HepG2 (cell line): Measurements from ENCODE around the gene FJX1. TPM values are rescaled to one million over a fixed set of nuclear protein-coding genes. Genes with fewer than 3 reads are reported as not detected.

ENCODE experiments used
- ATF7 ChIP-seq, 2 experiments: fragments of 450-650 bp in 1 of 2; sonication (generic) in 1 of 2; formaldehyde crosslinking in 1 of 2; IDR thresholded peaks; 2 replicates each; pipeline versions ENCODE4 v1.4.0 to v1.6.1; 2016 to 2020; ENCODE audit warnings: antibody characterized with exemption in 1 of 2, mild to moderate bottlenecking in 1 of 2, missing genetic modification reagents in 1 of 2
- BRD4 ChIP-seq: sonication (generic); formaldehyde crosslinking; IDR thresholded peaks from 2 replicates; pipeline ENCODE4 v1.4.0; 2020; ENCODE audit warnings: missing genetic modification reagents
- CBX2 ChIP-seq, 2 experiments: fragments of 200-600 bp in 1 of 2; sonication (generic); formaldehyde crosslinking in 1 of 2; IDR thresholded peaks; 2 replicates each; pipeline versions ENCODE4 v1.7.0 to v1.8.1; 2018 to 2022; ENCODE audit warnings: low read depth in 2 of 2, low read length in 1 of 2, mild to moderate bottlenecking in 1 of 2, missing genetic modification reagents in 1 of 2
- CCDC6 ChIP-seq: sonication (generic); formaldehyde crosslinking; IDR thresholded peaks from 2 replicates; pipeline ENCODE4 v1.8.1; 2022; ENCODE audit warnings: mild to moderate bottlenecking, missing genetic modification reagents, moderate library complexity
- CEBPG ChIP-seq: IDR thresholded peaks from 2 replicates; pipeline ENCODE4 v1.6.1; 2016
- E2F2 ChIP-seq: sonication (generic); formaldehyde crosslinking; IDR thresholded peaks from 2 replicates; pipeline ENCODE4 v1.4.0; 2020; ENCODE audit warnings: missing genetic modification reagents, borderline replicate concordance
- ELF4 ChIP-seq: sonication (generic); formaldehyde crosslinking; IDR thresholded peaks from 2 replicates; pipeline ENCODE4 v1.5.0; 2020; ENCODE audit warnings: missing genetic modification reagents, mild to moderate bottlenecking, moderate library complexity, borderline replicate concordance
- FOXP1 ChIP-seq, 2 experiments: fragments of 450-650 bp in 1 of 2; IDR thresholded peaks; 2 replicates each; pipeline ENCODE4 v1.6.1; 2017 to 2018; ENCODE audit warnings: antibody characterized with exemption in 1 of 2
- GABPB1 ChIP-seq: IDR thresholded peaks from 2 replicates; pipeline ENCODE4 v1.6.1; 2016; ENCODE audit warnings: mild to moderate bottlenecking, missing genetic modification reagents, moderate library complexity, missing compliant biosample characterization
- ISX ChIP-seq: sonication (generic); formaldehyde crosslinking; conservative IDR thresholded peaks from 2 replicates; pipeline ENCODE4 v1.5.0; 2020; ENCODE audit warnings: missing genetic modification reagents
- KAT8 ChIP-seq: IDR thresholded peaks from 2 replicates; pipeline ENCODE4 v1.6.1; 2016; ENCODE audit warnings: missing genetic modification reagents, missing compliant biosample characterization
- MAFK ChIP-seq, 2 experiments: IDR thresholded peaks in 1 of 2; conservative IDR thresholded peaks in 1 of 2; 2 replicates each; pipeline ENCODE4 v1.6.1; 2011; ENCODE audit warnings: improper control_type of control experiment in 2 of 2, low read length in 2 of 2
- MEF2D ChIP-seq: sonication (generic); formaldehyde crosslinking; IDR thresholded peaks from 2 replicates; pipeline ENCODE4 v1.5.1; 2020; ENCODE audit warnings: mild to moderate bottlenecking, missing genetic modification reagents
- MTA1 ChIP-seq: sonication (generic); formaldehyde crosslinking; IDR thresholded peaks from 2 replicates; pipeline ENCODE4 v1.4.0; 2020; ENCODE audit warnings: missing genetic modification reagents, mild to moderate bottlenecking, borderline replicate concordance
- MYNN ChIP-seq: sonication (generic); formaldehyde crosslinking; IDR thresholded peaks from 2 replicates; pipeline ENCODE4 v1.4.0; 2020; ENCODE audit warnings: mild to moderate bottlenecking, low read depth, missing genetic modification reagents
- NBN ChIP-seq: fragments of 450-650 bp; conservative IDR thresholded peaks from 2 replicates; pipeline ENCODE4 v1.6.1; 2017
- NFKB2 ChIP-seq: sonication (generic); formaldehyde crosslinking; IDR thresholded peaks from 2 replicates; pipeline ENCODE4 v1.4.0; 2020; ENCODE audit warnings: missing genetic modification reagents, borderline replicate concordance
- PLRG1 ChIP-seq: fragments of 450-650 bp; conservative IDR thresholded peaks from 2 replicates; pipeline ENCODE4 v1.6.1; 2016
- SALL1 ChIP-seq: sonication (generic); formaldehyde crosslinking; IDR thresholded peaks from 2 replicates; pipeline ENCODE4 v1.8.0; 2022; ENCODE audit warnings: mild to moderate bottlenecking, missing genetic modification reagents
- ZFY ChIP-seq: sonication (generic); formaldehyde crosslinking; IDR thresholded peaks from 2 replicates; pipeline ENCODE4 v1.4.0; 2020; ENCODE audit warnings: missing genetic modification reagents
- ZNF205 ChIP-seq: IDR thresholded peaks from 2 replicates; pipeline ENCODE4 v1.6.1; 2018; ENCODE audit warnings: missing biosample characterization, missing genetic modification reagents
- ZNF335 ChIP-seq: sonication (generic); formaldehyde crosslinking; IDR thresholded peaks from 2 replicates; pipeline ENCODE4 v1.4.0; 2020; ENCODE audit warnings: missing genetic modification reagents
- ZNF441 ChIP-seq: sonication (generic); formaldehyde crosslinking; IDR thresholded peaks from 2 replicates; pipeline ENCODE4 v1.7.0; 2021; ENCODE audit warnings: missing genetic modification reagents, borderline replicate concordance
- ZNF614 ChIP-seq: IDR thresholded peaks from 2 replicates; pipeline ENCODE4 v1.6.1; 2018; ENCODE audit warnings: missing biosample characterization, missing genetic modification reagents, inconsistent platforms, borderline replicate concordance
- ZNF740 ChIP-seq: sonication (generic); formaldehyde crosslinking; IDR thresholded peaks from 2 replicates; pipeline ENCODE4 v1.4.0; 2020; ENCODE audit warnings: missing genetic modification reagents
- polyA plus RNA-seq, 8 experiments: library from polyadenylated mRNA; depleted of rRNA in 3 of 8; stranded (reverse) in 7 of 8; unstranded in 1 of 8; fragments of >200 nt; fragmentation: Illumina TruSeq in 4 of 8; extraction: Trizol in 4 of 8; gene quantifications; 2 replicates each; pipeline versions ENCODE4 v1.2.1 to v1.2.3, GENCODE V29; 2011 to 2016; ENCODE audit warnings: low read depth in 4 of 8, missing spikeins in 1 of 8, mixed read lengths in 1 of 8; ENCODE audit not compliant: insufficient read depth in 1 of 8
- total RNA-seq, 5 experiments: library from RNA; depleted of rRNA; stranded (reverse); fragments of >200 nt; fragmentation: Illumina TruSeq; extraction: Trizol; gene quantifications; 2 replicates each; pipeline ENCODE4 v1.2.3, GENCODE V29; 2016; ENCODE audit warnings: low read depth in 1 of 5
- TF ChIP-seq, protein P1 (sequence below): IDR thresholded peaks from 2 replicates; pipeline ENCODE4 v1.6.1; 2016; ENCODE audit warnings: mild to moderate bottlenecking
- TF ChIP-seq, protein P2 (sequence below): sonication (generic); formaldehyde crosslinking; IDR thresholded peaks from 2 replicates; pipeline ENCODE4 v1.8.1; 2023; ENCODE audit warnings: missing genetic modification reagents, mild to moderate bottlenecking, borderline replicate concordance
- TF ChIP-seq, protein P3 (sequence below): sonication (generic); formaldehyde crosslinking; IDR thresholded peaks from 2 replicates; pipeline ENCODE4 v1.4.0; 2020; ENCODE audit warnings: missing genetic modification reagents

The FJX1 gene
- total and polyA plus RNA-seq, 2 of the 13 experiments (the other 11 are each of a cell fraction or from before 2014, with no cell fraction given) = 0.40 to 0.82 TPM

- TF ChIP-seq E2F2 (no peak), ISX (CRISPR knock-in tag) (no peak), MTA1 (CRISPR knock-in tag) (no peak), GABPB1 (CRISPR knock-in tag) (no peak), NBN (no peak), ZNF205 (no peak), ELF4 (CRISPR knock-in tag) (no peak; the same call in 1 of the 2 replicates), MEF2D (CRISPR knock-in tag) (peak; percentile 90), CCDC6 (CRISPR knock-in tag) (0 out of 2 replicates have a peak, but pooled peaks have one; percentile 43), ZNF614 (CRISPR knock-in tag) (peak; percentile 73; the same call in 1 of the 2 replicates), BRD4 (CRISPR knock-in tag) (no peak), FOXP1 (IDR thresholded peaks at IDR 0.05) (peak; percentile 51; the same call in 1 of the 2 replicates), FOXP1 (CRISPR knock-in tag; IDR thresholded peaks at IDR 0.05) (peak; percentile 94), CBX2 (IDR thresholded peaks at IDR 0.05; ENCODE audit: low read depth, low read length) (no peak), CBX2 (CRISPR knock-in tag; IDR thresholded peaks at IDR 0.05; ENCODE audit: low read depth) (no peak), CEBPG (CRISPR knock-in tag) (no peak; the same call in 1 of the 2 replicates), MAFK (conservative IDR thresholded peaks at IDR 0.05 in 1 of 2, IDR thresholded peaks at IDR 0.05 in 1 of 2; ENCODE audit: low read length in 2 of 2) (no peak), NFKB2 (CRISPR knock-in tag) (no peak), ZFY (CRISPR knock-in tag) (no peak), ATF7 (IDR thresholded peaks at IDR 0.05) (no peak), ATF7 (CRISPR knock-in tag; IDR thresholded peaks at IDR 0.05) (no peak; the same call in 1 of the 2 replicates), PLRG1 (no peak), KAT8 (CRISPR knock-in tag) (no peak), ZNF335 (no peak), ZNF740 (CRISPR knock-in tag) (no peak), SALL1 (CRISPR knock-in tag) (peak; percentile 84), MYNN (CRISPR knock-in tag) (no peak), ZNF441 (CRISPR knock-in tag) (0 out of 2 replicates have a peak, but pooled peaks have one; percentile 62)
- TF ChIP-seq, protein P1, sequence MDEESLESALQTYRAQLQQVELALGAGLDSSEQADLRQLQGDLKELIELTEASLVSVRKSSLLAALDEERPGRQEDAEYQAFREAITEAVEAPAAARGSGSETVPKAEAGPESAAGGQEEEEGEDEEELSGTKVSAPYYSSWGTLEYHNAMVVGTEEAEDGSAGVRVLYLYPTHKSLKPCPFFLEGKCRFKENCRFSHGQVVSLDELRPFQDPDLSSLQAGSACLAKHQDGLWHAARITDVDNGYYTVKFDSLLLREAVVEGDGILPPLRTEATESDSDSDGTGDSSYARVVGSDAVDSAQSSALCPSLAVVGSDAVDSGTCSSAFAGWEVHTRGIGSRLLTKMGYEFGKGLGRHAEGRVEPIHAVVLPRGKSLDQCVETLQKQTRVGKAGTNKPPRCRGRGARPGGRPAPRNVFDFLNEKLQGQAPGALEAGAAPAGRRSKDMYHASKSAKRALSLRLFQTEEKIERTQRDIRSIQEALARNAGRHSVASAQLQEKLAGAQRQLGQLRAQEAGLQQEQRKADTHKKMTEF = peak; percentile 27; the same call in 1 of the 2 replicates
- TF ChIP-seq, protein P2, sequence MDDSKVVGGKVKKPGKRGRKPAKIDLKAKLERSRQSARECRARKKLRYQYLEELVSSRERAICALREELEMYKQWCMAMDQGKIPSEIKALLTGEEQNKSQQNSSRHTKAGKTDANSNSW = no peak
- TF ChIP-seq, protein P3, sequence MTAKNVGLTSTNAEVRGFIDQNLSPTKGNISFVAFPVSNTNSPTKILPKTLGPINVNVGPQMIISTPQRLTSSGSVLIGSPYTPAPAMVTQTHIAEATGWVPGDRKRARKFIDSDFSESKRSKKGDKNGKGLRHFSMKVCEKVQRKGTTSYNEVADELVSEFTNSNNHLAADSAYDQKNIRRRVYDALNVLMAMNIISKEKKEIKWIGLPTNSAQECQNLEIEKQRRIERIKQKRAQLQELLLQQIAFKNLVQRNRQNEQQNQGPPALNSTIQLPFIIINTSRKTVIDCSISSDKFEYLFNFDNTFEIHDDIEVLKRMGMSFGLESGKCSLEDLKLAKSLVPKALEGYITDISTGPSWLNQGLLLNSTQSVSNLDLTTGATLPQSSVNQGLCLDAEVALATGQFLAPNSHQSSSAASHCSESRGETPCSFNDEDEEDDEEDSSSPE = no peak
These were observed 43.9 kb downstream of the FJX1 start (continued) for GRCh38 chr11:35662061-35662648.
